Measurements from ENCODE around the gene NR3C1. TPM values are rescaled to one million over a fixed set of nuclear protein-coding genes. Genes with fewer than 3 reads are reported as not detected.

The NR3C1 gene
- total and polyA plus RNA-seq, 2 of the 13 experiments (the other 11 are each of a cell fraction or from before 2014, with no cell fraction given) = 10.0 to 24.3 TPM

- in situ Hi-C loops (cut with HindIII; ENCODE audit: extremely low pct_ligation_motif_present, low pct_unique_long_range_greater_than_20kb) (no loop called here), intact Hi-C loops (cut with micrococcal nuclease; ENCODE audit: unreplicated experiment) (no loop called here)
- no peak overlapping the region for H3K9ac ChIP-seq (ENCODE audit: insufficient read depth, low read depth, low read length)
- BruUV-seq (replicated peaks) = no TSS peak
- no peak overlapping the region for H3K4me3 ChIP-seq (replicated peaks in 1 of 3; ENCODE audit: insufficient read depth in 1 of 3, low read depth in 2 of 3, low read length in 3 of 3)
- no peak for DNase-seq (ENCODE audit: low spot score)
- H3K4me1 ChIP-seq (ENCODE audit: insufficient read depth, low read length) = no peaks in the 10 kb centered on the region
- 91% methylated on average over 1 of the region's 1 CpG for WGBS (ENCODE audit: low lambda C conversion rate)
- CTCF ChIA-PET (ENCODE audit: low intra/inter-chr PET ratio, low total read pairs) = no interaction called here
- peaks cover 2% of the 10 kb centered on the region in 2 experiments; a peak in 1 of 5 replicates for H3K36me3 ChIP-seq (replicated peaks in 1 of 2; ENCODE audit: control insufficient read depth in 1 of 2, insufficient read depth in 2 of 2, low read length in 2 of 2)
- H3K27me3 ChIP-seq (ENCODE audit: control insufficient read depth in 1 of 2, insufficient read depth in 2 of 2, low read length in 2 of 2) = no peaks in the 10 kb centered on the region
- H3K79me2 ChIP-seq (ENCODE audit: insufficient read depth, low read length) = peaks cover 4% of the 10 kb centered on the region
- ATAC-seq = no peak
- POLR2A ChIA-PET = no interaction called here
- no peak for FAIRE-seq
- no peak overlapping the region for H3K4me2 ChIP-seq (ENCODE audit: low read depth, low read length)
- no peak overlapping the region for H3K27ac ChIP-seq (ENCODE audit: extremely low read length, insufficient read depth, low read length)
- H4K20me1 ChIP-seq (ENCODE audit: insufficient read depth, low read length) = no peaks in the 10 kb centered on the region
- H3K9me3 ChIP-seq (ENCODE audit: low read length) = no peaks in the 10 kb centered on the region
- H2AFZ ChIP-seq (ENCODE audit: low read length) = no peak overlapping the region
- TF ChIP-seq ZSCAN5A (CRISPR knock-in tag; IDR thresholded peaks at IDR 0.05; ENCODE audit: borderline replicate concordance) = no peak
- TF ChIP-seq NFIC (IDR thresholded peaks at IDR 0.05; ENCODE audit: low read length) = no peak
- no peak for TF ChIP-seq ARHGAP35 (CRISPR knock-in tag; IDR thresholded peaks at IDR 0.05; ENCODE audit: borderline replicate concordance)
- TF ChIP-seq HMG20A (CRISPR knock-in tag; IDR thresholded peaks at IDR 0.05; ENCODE audit: borderline replicate concordance) = no peak
- TF ChIP-seq FOXP4 (CRISPR knock-in tag; IDR thresholded peaks at IDR 0.05) = no peak
- no peak for TF ChIP-seq FOSL1 (CRISPR knock-in tag; IDR thresholded peaks at IDR 0.05; ENCODE audit: borderline replicate concordance)
- no peak for TF ChIP-seq ZNF646 (CRISPR knock-in tag; IDR thresholded peaks at IDR 0.05)
- TF ChIP-seq ZNF224 (CRISPR knock-in tag; IDR thresholded peaks at IDR 0.05) = no peak
- TF ChIP-seq SP140L (CRISPR knock-in tag; IDR thresholded peaks at IDR 0.05; ENCODE audit: borderline replicate concordance) = no peak
- TF ChIP-seq NONO (IDR thresholded peaks at IDR 0.05) = no peak
- TF ChIP-seq NONO (CRISPR knock-in tag; conservative IDR thresholded peaks at IDR 0.05) = no peak
- TF ChIP-seq ZNF639 (CRISPR knock-in tag; conservative IDR thresholded peaks at IDR 0.05) = no peak
- TF ChIP-seq ISL2 (CRISPR knock-in tag; IDR thresholded peaks at IDR 0.05) = no peak
Observed at GRCh38 chr5:143322176-143322575, 81.3 kb downstream of the NR3C1 start.

Measured in HepG2 (cell line).